ENCODE measurements around the gene APCDD1L.

- TF ChIP-seq CTCF (conservative IDR thresholded peaks at IDR 0.05; ENCODE audit: low read length) (no peak), EZH2phosphoT487 (IDR thresholded peaks at IDR 0.05; ENCODE audit: borderline replicate concordance) (no peak)
These were observed 20.1 kb downstream of the APCDD1L start for GRCh38 chr20:58494923-58495622.

Data from Loucy (cell line).